GM12878 (cell line): ENCODE measurements around the gene SIL1. TPM values are rescaled to one million over a fixed set of nuclear protein-coding genes. Genes with fewer than 3 reads are reported as not detected.

Source experiments
- ATAC-seq: fragments of 200-7000 bp; cut with Tn5 transposase; 3 replicates; pipeline ENCODE4 v1.9.1; 2020; ENCODE audit warnings: mild to moderate bottlenecking, moderate library complexity
- BruUV-seq: library from RNA; stranded (reverse); fragments of 400-500 nt; replicated peaks from 2 replicates; lab custom pipeline; 2021; lab: Mats Ljungman, UMichigan
- CTCF ChIA-PET: fragments of 300-600 bp; sonication (Branson Sonifier 250); formaldehyde crosslinking; extraction: SDS; loops from one replicate; lab custom pipeline; 2021; ENCODE audit warnings: inconsistent platforms; lab: Yijun Ruan, JAX
- POLR2A ChIA-PET: fragments of 350-600 bp; formaldehyde crosslinking; extraction: SDS; loops from one replicate; lab custom pipeline; 2021; ENCODE audit warnings: inconsistent platforms; lab: Charles Lee
- RAD21 ChIA-PET: fragments of 300-600 bp; sonication (Branson Sonifier 250); formaldehyde crosslinking; loops from one replicate; lab custom pipeline; 2023; ENCODE audit warnings: antibody characterized with exemption; ENCODE audit not compliant: unreplicated experiment; lab: Charles Lee
- SMC1A ChIA-PET: fragments of 300-600 bp; sonication (Branson Sonifier 250); formaldehyde crosslinking; loops from one replicate; lab custom pipeline; 2023; ENCODE audit not compliant: unreplicated experiment, uncharacterized antibody; lab: Charles Lee
- DNase-seq: peaks from one replicate; pipeline ENCODE4 v3.0.0-alpha.2; 2011; ENCODE audit warnings: low read depth, low spot score
- FAIRE-seq: peaks from 3 replicates; lab custom pipeline; 2011; peaks lifted over from hg19 to GRCh38; lab: Jason Lieb, UNC
- H2AFZ ChIP-seq: 2 replicates; pipeline ENCODE4 v1.6.0; 2011; ENCODE audit warnings: low read depth, low read length, control low read depth; ENCODE audit not compliant: control insufficient read depth
- H3K27ac ChIP-seq: 2 replicates; pipeline ENCODE4 v1.5.1; 2011; ENCODE audit warnings: control low read depth; ENCODE audit not compliant: control insufficient read depth, insufficient read depth
- H3K27me3 ChIP-seq, 2 experiments: replicated peaks in 1 of 2; 2 replicates each; pipeline versions ENCODE4 v1.6.0 to v1.6.1; 2011; ENCODE audit warnings: low read length in 1 of 2; ENCODE audit not compliant: control insufficient read depth in 2 of 2, insufficient read depth in 2 of 2
- H3K36me3 ChIP-seq, 2 experiments: 2 replicates each; pipeline ENCODE4 v1.5.1; 2011; ENCODE audit warnings: low read length in 1 of 2; ENCODE audit not compliant: control insufficient read depth in 2 of 2, insufficient read depth in 2 of 2
- H3K4me1 ChIP-seq: 2 replicates; pipeline ENCODE4 v1.6.1; 2011; ENCODE audit warnings: mild to moderate bottlenecking, low read length, moderate library complexity, mixed read lengths; ENCODE audit not compliant: control insufficient read depth, insufficient read depth
- H3K4me2 ChIP-seq: 2 replicates; pipeline ENCODE4 v1.6.0; 2011; ENCODE audit warnings: control low read depth; ENCODE audit not compliant: control insufficient read depth, insufficient read depth
- H3K4me3 ChIP-seq: fragments of 200-600 bp; sonication (generic); 2 replicates; pipeline ENCODE4 v1.5.1; 2016
- H3K79me2 ChIP-seq: 2 replicates; pipeline ENCODE4 v1.6.0; 2011; ENCODE audit warnings: low read length; ENCODE audit not compliant: control insufficient read depth, insufficient read depth
- H3K9ac ChIP-seq: 2 replicates; pipeline ENCODE4 v1.8.0; 2011; ENCODE audit warnings: low read length, control low read depth, mixed read lengths; ENCODE audit not compliant: control insufficient read depth, insufficient read depth
- H3K9me3 ChIP-seq: replicated peaks from 3 replicates; pipeline ENCODE4 v1.5.1; 2011; ENCODE audit warnings: mild to moderate bottlenecking, low read length; ENCODE audit not compliant: control insufficient read depth, insufficient read depth
- H4K20me1 ChIP-seq: 2 replicates; pipeline ENCODE4 v1.6.0; 2011; ENCODE audit not compliant: control insufficient read depth, insufficient read depth
- CEBPB ChIP-seq, 2 experiments: fragments of 150-350 bp in 1 of 2; IDR thresholded peaks; 2 replicates each; pipeline ENCODE4 v1.6.1; 2012 to 2014; ENCODE audit warnings: low read depth in 2 of 2, low read length in 2 of 2, borderline replicate concordance in 1 of 2, inconsistent platforms in 1 of 2
- CHD1 ChIP-seq: IDR thresholded peaks from 2 replicates; pipeline ENCODE4 v1.6.1; 2012; ENCODE audit warnings: low read depth, low read length, improper control_type of control experiment
- CREM ChIP-seq: IDR thresholded peaks from 2 replicates; pipeline ENCODE4 v1.6.1; 2014; ENCODE audit warnings: antibody characterized with exemption, low read depth
- E2F8 ChIP-seq: fragments of 450-650 bp; IDR thresholded peaks from 2 replicates; pipeline ENCODE4 v1.6.1; 2018; ENCODE audit warnings: mild to moderate bottlenecking, low read depth, moderate library complexity; ENCODE audit not compliant: partially characterized antibody
- IRF4 ChIP-seq: IDR thresholded peaks from 2 replicates; pipeline ENCODE4 v1.6.1; 2011; ENCODE audit warnings: low read depth, low read length
- JUND ChIP-seq: IDR thresholded peaks from 2 replicates; pipeline ENCODE4 v1.6.1; 2012; ENCODE audit warnings: low read depth, mild to moderate bottlenecking, low read length, improper control_type of control experiment, moderate library complexity
- MXI1 ChIP-seq: fragments of 150-350 bp; IDR thresholded peaks from 2 replicates; pipeline ENCODE4 v1.6.1; 2011; ENCODE audit warnings: low read depth, mild to moderate bottlenecking, inconsistent platforms, low read length, improper control_type of control experiment
- POLR2A ChIP-seq: IDR thresholded peaks from 2 replicates; pipeline ENCODE4 v1.6.1; 2011; ENCODE audit warnings: low read depth, mild to moderate bottlenecking, low read length
- STAT3 ChIP-seq: IDR thresholded peaks from 2 replicates; pipeline ENCODE4 v1.6.1; 2011; ENCODE audit warnings: low read depth, low read length, improper control_type of control experiment
- ZNF384 ChIP-seq: IDR thresholded peaks from 2 replicates; pipeline ENCODE4 v1.6.1; 2012; ENCODE audit warnings: low read depth, mild to moderate bottlenecking, low read length, improper control_type of control experiment, borderline replicate concordance
- WGBS: methylation state at CpG from one replicate; pipeline ENCODE4 v1.1.6; 2016; ENCODE audit warnings: low lambda C conversion rate; ENCODE audit not compliant: insufficient replicate concordance, insufficient coverage; ENCODE audit errors: missing lambda C conversion rate; 5-methylcytosine and 5-hydroxymethylcytosine counted together
- in situ Hi-C: fragments of 300-500 bp; cut with MboI; formaldehyde crosslinking; loops from 9 replicates; pipeline ENCODE4 v1.14.3; 2018; ENCODE audit warnings: mixed read lengths
- intact Hi-C: fragments of 100-400 bp; cut with micrococcal nuclease; formaldehyde crosslinking; loops from one replicate; pipeline ENCODE4 v1.14.2; 2022; ENCODE audit not compliant: unreplicated experiment
- polyA plus RNA-seq, 11 experiments: library from polyadenylated mRNA; depleted of rRNA in 4 of 11; unstranded in 6 of 11; stranded (reverse) in 5 of 11; fragments of >200 nt; fragmentation: Nextera tagmentation in 4 of 11; fragmentation: Illumina TruSeq in 1 of 11; extraction: Ambion mirVana in 4 of 11; extraction: Trizol in 1 of 11; gene quantifications; 1 replicate in 1 of 11; 2 replicates in 10 of 11; pipeline versions ENCODE4 v1.2.1 to v1.2.3, GENCODE V29; 2011 to 2016; ENCODE audit warnings: inconsistent platforms in 2 of 11, missing spikeins in 2 of 11, low read depth in 1 of 11
- total RNA-seq, 4 experiments: library from RNA; depleted of rRNA in 3 of 4; stranded (reverse); fragments of >200 nt in 3 of 4; fragmentation: Illumina TruSeq in 1 of 4; extraction: Trizol in 1 of 4; gene quantifications; 2 replicates each; pipeline versions ENCODE4 v1.2.1 to v1.2.3, GENCODE V29; 2013 to 2021
- TF ChIP-seq, protein P1 (sequence below): fragments of 450-650 bp; IDR thresholded peaks from 2 replicates; pipeline ENCODE4 v1.6.1; 2017; ENCODE audit warnings: borderline replicate concordance
- TF ChIP-seq, protein P2 (sequence below): fragments of 150-350 bp; IDR thresholded peaks from 2 replicates; pipeline ENCODE4 v1.6.1; 2014; ENCODE audit warnings: mild to moderate bottlenecking, low read depth, low read length
- TF ChIP-seq, protein P3 (sequence below): IDR thresholded peaks from 2 replicates; pipeline ENCODE4 v1.6.1; 2011; ENCODE audit warnings: mild to moderate bottlenecking, low read depth, low read length, moderate library complexity; ENCODE audit not compliant: insufficient replicate concordance
- TF ChIP-seq, protein P4 (sequence below): fragments of 450-650 bp; conservative IDR thresholded peaks from 2 replicates; pipeline ENCODE4 v1.6.1; 2017; ENCODE audit warnings: mild to moderate bottlenecking, moderate library complexity

The SIL1 gene
- total and polyA plus RNA-seq, 10 of the 15 experiments (the other 5 are each of a cell fraction or from before 2014, with no cell fraction given), result 4.1 to 49.8 (median 29.4) TPM

GRCh38 chr5:138951091-138951985 is 246.8 kb downstream of the SIL1 start:
- intact Hi-C loops, result no loop called here
- H3K4me2 ChIP-seq, result no peak overlapping the region
- no peak for ATAC-seq
- no peak overlapping the region for H3K9ac ChIP-seq
- DNase-seq, result no peak
- H2AFZ ChIP-seq, result no peak overlapping the region
- RAD21 ChIA-PET, result no interaction called here
- in situ Hi-C loops, result no loop called here
- H4K20me1 ChIP-seq, result no peaks in the 10 kb centered on the region
- H3K4me1 ChIP-seq, result no peaks in the 10 kb centered on the region; the same call in 1 of the 2 replicates
- H3K27me3 ChIP-seq, result no peaks in the 10 kb centered on the region
- H3K4me3 ChIP-seq, result no peak overlapping the region
- no peaks in the 10 kb centered on the region for H3K9me3 ChIP-seq
- H3K79me2 ChIP-seq, result no peaks in the 10 kb centered on the region
- H3K36me3 ChIP-seq, result peaks cover 4 to 6% of the 10 kb centered on the region in 2 experiments; a peak in 3 of 4 replicates
- no TSS peak for BruUV-seq
- CTCF ChIA-PET, result no interaction called here
- no peak for FAIRE-seq
- WGBS, result 92% methylated on average over 18 of the region's 18 CpGs
- POLR2A ChIA-PET, result no interaction called here
- H3K27ac ChIP-seq, result no peak overlapping the region
- SMC1A ChIA-PET, result no interaction called here
- TF ChIP-seq, protein P1, sequence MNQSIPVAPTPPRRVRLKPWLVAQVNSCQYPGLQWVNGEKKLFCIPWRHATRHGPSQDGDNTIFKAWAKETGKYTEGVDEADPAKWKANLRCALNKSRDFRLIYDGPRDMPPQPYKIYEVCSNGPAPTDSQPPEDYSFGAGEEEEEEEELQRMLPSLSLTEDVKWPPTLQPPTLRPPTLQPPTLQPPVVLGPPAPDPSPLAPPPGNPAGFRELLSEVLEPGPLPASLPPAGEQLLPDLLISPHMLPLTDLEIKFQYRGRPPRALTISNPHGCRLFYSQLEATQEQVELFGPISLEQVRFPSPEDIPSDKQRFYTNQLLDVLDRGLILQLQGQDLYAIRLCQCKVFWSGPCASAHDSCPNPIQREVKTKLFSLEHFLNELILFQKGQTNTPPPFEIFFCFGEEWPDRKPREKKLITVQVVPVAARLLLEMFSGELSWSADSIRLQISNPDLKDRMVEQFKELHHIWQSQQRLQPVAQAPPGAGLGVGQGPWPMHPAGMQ, result no peak
- TF ChIP-seq IRF4 (no peak), POLR2A (no peak), CREM (no peak), CEBPB (IDR thresholded peaks at IDR 0.05; ENCODE audit: borderline replicate concordance in 1 of 2, low read depth in 2 of 2, low read length in 2 of 2) (no peak), CHD1 (no peak), JUND (no peak), E2F8 (no peak), STAT3 (no peak), MXI1 (no peak), ZNF384 (no peak)
- TF ChIP-seq, protein P2, sequence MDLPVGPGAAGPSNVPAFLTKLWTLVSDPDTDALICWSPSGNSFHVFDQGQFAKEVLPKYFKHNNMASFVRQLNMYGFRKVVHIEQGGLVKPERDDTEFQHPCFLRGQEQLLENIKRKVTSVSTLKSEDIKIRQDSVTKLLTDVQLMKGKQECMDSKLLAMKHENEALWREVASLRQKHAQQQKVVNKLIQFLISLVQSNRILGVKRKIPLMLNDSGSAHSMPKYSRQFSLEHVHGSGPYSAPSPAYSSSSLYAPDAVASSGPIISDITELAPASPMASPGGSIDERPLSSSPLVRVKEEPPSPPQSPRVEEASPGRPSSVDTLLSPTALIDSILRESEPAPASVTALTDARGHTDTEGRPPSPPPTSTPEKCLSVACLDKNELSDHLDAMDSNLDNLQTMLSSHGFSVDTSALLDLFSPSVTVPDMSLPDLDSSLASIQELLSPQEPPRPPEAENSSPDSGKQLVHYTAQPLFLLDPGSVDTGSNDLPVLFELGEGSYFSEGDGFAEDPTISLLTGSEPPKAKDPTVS, result no peak
- TF ChIP-seq, protein P3, sequence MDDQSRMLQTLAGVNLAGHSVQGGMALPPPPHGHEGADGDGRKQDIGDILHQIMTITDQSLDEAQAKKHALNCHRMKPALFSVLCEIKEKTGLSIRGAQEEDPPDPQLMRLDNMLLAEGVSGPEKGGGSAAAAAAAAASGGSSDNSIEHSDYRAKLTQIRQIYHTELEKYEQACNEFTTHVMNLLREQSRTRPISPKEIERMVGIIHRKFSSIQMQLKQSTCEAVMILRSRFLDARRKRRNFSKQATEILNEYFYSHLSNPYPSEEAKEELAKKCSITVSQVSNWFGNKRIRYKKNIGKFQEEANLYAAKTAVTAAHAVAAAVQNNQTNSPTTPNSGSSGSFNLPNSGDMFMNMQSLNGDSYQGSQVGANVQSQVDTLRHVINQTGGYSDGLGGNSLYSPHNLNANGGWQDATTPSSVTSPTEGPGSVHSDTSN, result no peak
- TF ChIP-seq, protein P4, sequence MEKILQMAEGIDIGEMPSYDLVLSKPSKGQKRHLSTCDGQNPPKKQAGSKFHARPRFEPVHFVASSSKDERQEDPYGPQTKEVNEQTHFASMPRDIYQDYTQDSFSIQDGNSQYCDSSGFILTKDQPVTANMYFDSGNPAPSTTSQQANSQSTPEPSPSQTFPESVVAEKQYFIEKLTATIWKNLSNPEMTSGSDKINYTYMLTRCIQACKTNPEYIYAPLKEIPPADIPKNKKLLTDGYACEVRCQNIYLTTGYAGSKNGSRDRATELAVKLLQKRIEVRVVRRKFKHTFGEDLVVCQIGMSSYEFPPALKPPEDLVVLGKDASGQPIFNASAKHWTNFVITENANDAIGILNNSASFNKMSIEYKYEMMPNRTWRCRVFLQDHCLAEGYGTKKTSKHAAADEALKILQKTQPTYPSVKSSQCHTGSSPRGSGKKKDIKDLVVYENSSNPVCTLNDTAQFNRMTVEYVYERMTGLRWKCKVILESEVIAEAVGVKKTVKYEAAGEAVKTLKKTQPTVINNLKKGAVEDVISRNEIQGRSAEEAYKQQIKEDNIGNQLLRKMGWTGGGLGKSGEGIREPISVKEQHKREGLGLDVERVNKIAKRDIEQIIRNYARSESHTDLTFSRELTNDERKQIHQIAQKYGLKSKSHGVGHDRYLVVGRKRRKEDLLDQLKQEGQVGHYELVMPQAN, result no peak
